Measurements from ENCODE around the gene KIF12. TPM values are rescaled to one million over a fixed set of nuclear protein-coding genes. Genes with fewer than 3 reads are reported as not detected.

Gene KIF12
- total RNA-seq, 1 donor from 2014 or later: 6.2 TPM

DNA sequence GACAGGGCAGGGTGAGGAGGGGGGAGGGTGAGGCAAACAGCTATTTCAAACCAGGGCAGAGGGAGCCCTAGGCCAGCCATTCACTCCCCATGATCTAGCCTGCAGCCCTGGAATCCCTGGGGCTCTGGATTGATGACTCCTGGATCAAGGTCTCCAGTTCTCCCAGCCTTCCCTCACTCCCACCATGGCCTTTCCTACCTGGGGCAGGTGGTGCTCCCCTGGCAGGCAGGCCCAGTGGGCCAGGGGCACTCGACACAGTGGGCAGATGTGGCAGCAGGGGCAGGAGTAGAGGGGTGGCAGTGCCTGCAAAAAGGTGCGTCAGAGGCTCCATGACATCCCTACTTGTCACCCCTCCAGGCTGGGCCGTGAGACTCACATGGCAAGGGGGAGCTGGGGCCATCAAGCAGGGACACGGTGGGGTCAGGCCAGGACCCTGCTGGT lies 6.0 kb downstream of the KIF12 start:
- DNase-seq (peak; percentile 26), ATAC-seq (no peak)
- intact Hi-C loops (cut with DNase I): no loop called here

GRCh38 chr9:114092336-114092735 lies 6.8 kb downstream of the KIF12 start:
- H3K27me3 ChIP-seq: peaks cover 9% of the 10 kb centered on the region
- H3K4me3 ChIP-seq: no peak overlapping the region
- ATAC-seq (no peak), DNase-seq (peak; percentile 46)
- H3K9me3 ChIP-seq: no peaks in the 10 kb centered on the region
- intact Hi-C loops (cut with DNase I): no loop called here
- no peaks in the 10 kb centered on the region for H3K4me1 ChIP-seq
- no peaks in the 10 kb centered on the region for H3K36me3 ChIP-seq
- TF ChIP-seq, protein P1, sequence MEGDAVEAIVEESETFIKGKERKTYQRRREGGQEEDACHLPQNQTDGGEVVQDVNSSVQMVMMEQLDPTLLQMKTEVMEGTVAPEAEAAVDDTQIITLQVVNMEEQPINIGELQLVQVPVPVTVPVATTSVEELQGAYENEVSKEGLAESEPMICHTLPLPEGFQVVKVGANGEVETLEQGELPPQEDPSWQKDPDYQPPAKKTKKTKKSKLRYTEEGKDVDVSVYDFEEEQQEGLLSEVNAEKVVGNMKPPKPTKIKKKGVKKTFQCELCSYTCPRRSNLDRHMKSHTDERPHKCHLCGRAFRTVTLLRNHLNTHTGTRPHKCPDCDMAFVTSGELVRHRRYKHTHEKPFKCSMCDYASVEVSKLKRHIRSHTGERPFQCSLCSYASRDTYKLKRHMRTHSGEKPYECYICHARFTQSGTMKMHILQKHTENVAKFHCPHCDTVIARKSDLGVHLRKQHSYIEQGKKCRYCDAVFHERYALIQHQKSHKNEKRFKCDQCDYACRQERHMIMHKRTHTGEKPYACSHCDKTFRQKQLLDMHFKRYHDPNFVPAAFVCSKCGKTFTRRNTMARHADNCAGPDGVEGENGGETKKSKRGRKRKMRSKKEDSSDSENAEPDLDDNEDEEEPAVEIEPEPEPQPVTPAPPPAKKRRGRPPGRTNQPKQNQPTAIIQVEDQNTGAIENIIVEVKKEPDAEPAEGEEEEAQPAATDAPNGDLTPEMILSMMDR (IDR thresholded peaks at IDR 0.05): no peak
- H3K27ac ChIP-seq: no peak overlapping the region

More for the DNA sequence above, 6.0 kb downstream of the KIF12 start:
- peaks cover 5% of the 10 kb centered on the region for H3K4me1 ChIP-seq
- TF ChIP-seq, protein P1 (IDR thresholded peaks at IDR 0.05): no peak
- no peak overlapping the region for H3K27ac ChIP-seq
- no peaks in the 10 kb centered on the region for H3K9me3 ChIP-seq
- peaks cover 15% of the 10 kb centered on the region for H3K27me3 ChIP-seq
- H3K4me3 ChIP-seq: no peak overlapping the region
- no peaks in the 10 kb centered on the region for H3K36me3 ChIP-seq

GRCh38 chr9:114091711-114092110 lies 7.4 kb downstream of the KIF12 start:
- TF ChIP-seq, protein P1 (IDR thresholded peaks at IDR 0.05): no peak
- peak; percentile 48 for DNase-seq

DNA sequence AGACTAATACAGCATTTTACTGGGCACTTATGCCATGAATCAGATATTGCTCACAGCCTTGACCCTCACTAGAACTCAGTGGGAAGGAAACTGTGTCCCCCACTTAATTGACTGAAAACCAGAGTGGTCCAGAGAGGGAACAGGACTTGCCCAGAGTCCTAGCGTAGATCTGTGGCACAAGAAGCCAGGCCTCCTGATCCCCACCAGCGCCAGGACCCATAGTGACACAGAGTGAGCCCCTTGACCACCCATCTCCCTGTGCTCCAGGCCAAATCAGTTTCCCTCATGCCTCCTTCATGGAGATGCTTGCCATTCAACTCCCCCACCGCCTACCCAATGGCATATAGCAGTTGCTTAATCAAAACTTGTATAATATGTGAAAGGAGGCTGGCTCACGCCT lies 8.3 kb downstream of the KIF12 start:
- Histone ChIP-seq H3K36me3 (no peaks in the 10 kb centered on the region), H3K4me1 (no peaks in the 10 kb centered on the region), H3K27me3 (no peaks in the 10 kb centered on the region), H3K9me3 (no peaks in the 10 kb centered on the region), H3K4me3 (no peak overlapping the region), H3K27ac (no peak overlapping the region)
- intact Hi-C loops (cut with DNase I): no loop called here
- DNase-seq (no peak), ATAC-seq (no peak)
- TF ChIP-seq, protein P1 (IDR thresholded peaks at IDR 0.05): no peak

More at GRCh38 chr9:114091711-114092110, 7.4 kb downstream of the KIF12 start:
- Histone ChIP-seq H3K36me3 (no peaks in the 10 kb centered on the region), H3K9me3 (no peaks in the 10 kb centered on the region), H3K4me3 (no peak overlapping the region), H3K4me1 (no peaks in the 10 kb centered on the region), H3K27me3 (peaks cover 3% of the 10 kb centered on the region), H3K27ac (no peak overlapping the region)
- intact Hi-C loops (cut with DNase I): no loop called here
- ATAC-seq: no peak

DNA sequence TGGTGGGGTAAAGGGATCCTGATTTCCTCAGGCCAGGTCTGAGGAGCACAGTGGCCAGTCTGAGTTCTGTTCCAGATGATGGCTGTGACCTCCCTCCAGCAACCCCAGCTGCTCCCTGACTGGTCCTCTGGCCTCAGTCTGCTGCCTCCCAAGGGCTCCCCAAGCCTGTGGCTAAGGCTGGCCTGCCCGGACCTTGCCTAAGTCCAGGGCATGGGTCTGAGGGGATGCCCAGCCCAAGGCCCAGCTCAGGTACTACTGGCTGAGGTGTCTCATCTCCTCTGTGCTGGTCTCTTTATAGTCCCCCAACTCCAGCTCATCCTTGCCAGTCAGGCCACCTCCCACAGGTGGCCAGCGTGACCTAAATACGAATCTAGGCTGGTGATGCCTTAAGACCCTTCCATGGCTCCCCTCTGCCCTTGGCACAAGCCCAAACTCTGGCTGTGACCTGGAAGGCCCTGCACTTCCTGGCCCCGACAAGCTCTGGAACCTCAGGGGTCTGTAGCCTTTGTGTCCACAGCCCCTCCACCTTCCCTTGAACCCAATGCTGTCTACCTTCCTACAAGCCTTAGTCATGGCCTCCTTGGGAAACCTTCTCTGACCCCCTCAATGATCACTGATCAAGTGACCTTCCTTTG lies 9.8 kb downstream of the KIF12 start:
- H3K4me1 ChIP-seq: no peaks in the 10 kb centered on the region
- no peak overlapping the region for H3K4me3 ChIP-seq
- ATAC-seq (no peak), DNase-seq (no peak)
- H3K9me3 ChIP-seq: no peaks in the 10 kb centered on the region
- H3K27me3 ChIP-seq: no peaks in the 10 kb centered on the region
- no peak overlapping the region for H3K27ac ChIP-seq
- TF ChIP-seq, protein P1 (IDR thresholded peaks at IDR 0.05): no peak
- intact Hi-C loops (cut with DNase I): no loop called here
- no peaks in the 10 kb centered on the region for H3K36me3 ChIP-seq

Measured in upper lobe of right lung (tissue), 1 donor.